RWPE2 (cell line): ENCODE data around the gene FAAP100.

Experiments
- ATAC-seq: fragments of 200-7000 bp; cut with Tn5 transposase; 3 replicates; pipeline ENCODE4 v1.9.1; 2021; ENCODE audit warnings: low read depth
- DNase-seq: peaks from one replicate; pipeline ENCODE4 v3.0.0-alpha.2; 2020; ENCODE audit warnings: low spot score
- H3K27ac ChIP-seq: fragments of 450-650 bp; 2 replicates; pipeline ENCODE4 v1.5.1; 2017; ENCODE audit warnings: mild to moderate bottlenecking; ENCODE audit not compliant: poor library complexity, severe bottlenecking
- H3K27me3 ChIP-seq: fragments of 250-450 bp; sonication (Bioruptor Pico); 2 replicates; pipeline ENCODE4 v1.5.1; 2021; ENCODE audit warnings: mild to moderate bottlenecking, moderate library complexity; ENCODE audit not compliant: insufficient read depth, poor library complexity, severe bottlenecking
- H3K36me3 ChIP-seq: fragments of 250-450 bp; sonication (Bioruptor Pico); 2 replicates; pipeline ENCODE4 v1.5.1; 2020; ENCODE audit warnings: low read depth, mild to moderate bottlenecking, moderate library complexity
- H3K4me1 ChIP-seq: fragments of 250-450 bp; sonication (Bioruptor Pico); 2 replicates; pipeline ENCODE4 v1.5.1; 2021; ENCODE audit warnings: mild to moderate bottlenecking, moderate library complexity; ENCODE audit not compliant: insufficient read depth, poor library complexity, severe bottlenecking
- H3K4me3 ChIP-seq: fragments of 250-450 bp; sonication (Bioruptor Pico); 2 replicates; pipeline ENCODE4 v1.5.1; 2021; ENCODE audit warnings: mild to moderate bottlenecking, moderate library complexity; ENCODE audit not compliant: severe bottlenecking
- H3K9me3 ChIP-seq: fragments of 250-450 bp; sonication (Bioruptor Pico); 2 replicates; pipeline ENCODE4 v1.5.1; 2021; ENCODE audit warnings: mild to moderate bottlenecking, moderate library complexity; ENCODE audit not compliant: severe bottlenecking
- CTCF ChIP-seq: fragments of 450-650 bp; IDR thresholded peaks from one replicate; pipeline ENCODE4 v1.5.1; 2017; ENCODE audit warnings: mild to moderate bottlenecking, moderate library complexity; ENCODE audit not compliant: poor library complexity, severe bottlenecking

The FAAP100 gene

GRCh38 chr17:81491761-81492160 lies 60.4 kb downstream of the FAAP100 start:
- H3K36me3 ChIP-seq: no peaks in the 10 kb centered on the region
- no peaks in the 10 kb centered on the region for H3K27me3 ChIP-seq
- ATAC-seq (no peak), DNase-seq (no peak)
- H3K4me3 ChIP-seq: no peak overlapping the region
- TF ChIP-seq CTCF: no peak
- no peaks in the 10 kb centered on the region for H3K9me3 ChIP-seq
- H3K27ac ChIP-seq: no peak overlapping the region
- H3K4me1 ChIP-seq: peaks cover 3% of the 10 kb centered on the region

DNA sequence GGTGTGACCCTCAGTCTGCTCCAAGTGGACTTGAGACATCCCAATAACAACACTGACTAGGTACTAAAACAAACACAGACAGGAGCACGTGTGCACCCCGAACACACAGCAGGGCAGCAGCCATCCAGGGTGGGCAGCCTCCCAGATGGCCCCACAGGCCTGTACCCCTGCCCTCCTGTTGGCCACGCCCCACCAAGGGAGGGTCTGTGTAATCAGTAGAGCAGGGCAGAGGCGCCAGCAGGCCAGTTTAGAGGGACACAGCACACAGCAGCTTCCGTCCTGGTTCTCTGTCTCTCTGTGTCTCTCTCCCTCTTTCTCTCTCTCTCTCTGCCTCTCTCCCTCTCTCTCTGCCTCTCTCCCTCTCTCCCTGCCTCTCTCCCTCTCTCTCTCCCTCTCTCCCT lies 61.0 kb downstream of the FAAP100 start:
- Histone ChIP-seq H3K9me3 (no peaks in the 10 kb centered on the region), H3K4me1 (peaks cover 3% of the 10 kb centered on the region), H3K27ac (no peak overlapping the region), H3K36me3 (no peaks in the 10 kb centered on the region), H3K27me3 (no peaks in the 10 kb centered on the region), H3K4me3 (no peak overlapping the region)
- peak; percentile 17; the same call in 2 of the 3 replicates for ATAC-seq
- TF ChIP-seq CTCF: no peak
- peak; percentile 65 for DNase-seq

DNA sequence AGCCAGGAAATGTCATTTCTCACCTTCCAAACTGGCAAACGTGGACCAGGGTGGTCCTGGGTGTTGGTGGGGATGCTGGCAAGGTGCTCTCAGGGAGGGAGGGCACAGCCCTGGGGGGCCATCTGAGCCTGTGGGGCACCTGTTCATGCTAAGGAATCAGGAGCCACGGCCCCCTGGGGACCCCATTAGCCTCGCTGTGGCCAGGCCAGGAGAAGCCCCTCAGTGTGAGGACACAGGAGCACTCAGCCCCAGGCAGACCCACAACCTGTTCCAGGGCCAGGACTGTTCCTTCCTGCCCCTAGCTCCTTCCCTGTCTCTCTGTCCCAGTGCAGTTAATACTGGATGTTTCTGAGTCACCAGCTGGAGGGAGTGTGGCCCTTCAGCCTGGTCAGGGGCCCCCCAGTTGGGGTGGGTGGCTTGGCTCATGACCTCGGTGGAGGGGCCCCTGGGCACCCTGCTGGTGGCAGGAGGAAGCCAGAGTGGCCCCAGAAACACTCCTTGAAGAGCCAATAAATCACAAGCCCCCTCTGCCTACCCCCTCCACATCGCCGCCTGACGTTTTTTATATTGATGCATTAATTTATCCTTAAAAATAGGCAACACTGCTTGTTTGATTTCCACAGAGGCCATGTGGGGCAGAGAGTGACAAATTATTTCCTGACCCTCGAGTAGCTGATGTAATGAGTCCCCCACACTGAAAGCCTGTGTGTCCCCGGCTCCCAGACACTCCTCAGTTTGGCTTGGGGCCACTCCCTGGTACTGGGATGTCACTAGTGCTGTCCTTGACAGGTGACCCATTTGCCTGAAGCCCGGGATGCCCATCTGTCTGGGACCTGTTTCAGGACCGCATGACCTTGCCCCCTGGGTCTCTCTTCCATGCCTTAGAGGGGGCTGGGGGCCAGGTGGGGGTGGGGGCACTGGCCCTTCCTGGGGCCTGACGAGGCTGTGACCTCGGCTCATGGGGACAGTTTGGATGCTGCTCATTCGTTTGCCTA lies 61.9 kb downstream of the FAAP100 start:
- Histone ChIP-seq H3K4me3 (no peak overlapping the region), H3K9me3 (no peaks in the 10 kb centered on the region), H3K27ac (no peak overlapping the region), H3K4me1 (peaks cover 3% of the 10 kb centered on the region), H3K27me3 (no peaks in the 10 kb centered on the region), H3K36me3 (no peaks in the 10 kb centered on the region)
- ATAC-seq (no peak), DNase-seq (peak; percentile 55)
- no peak for TF ChIP-seq CTCF
